Measurements from ENCODE around the gene MTMR12. TPM values are rescaled to one million over a fixed set of nuclear protein-coding genes. Genes with fewer than 3 reads are reported as not detected.

Gene MTMR12
- total and polyA plus RNA-seq, 2 donors from 2014 or later: 9.3 to 52.8 TPM

DNA sequence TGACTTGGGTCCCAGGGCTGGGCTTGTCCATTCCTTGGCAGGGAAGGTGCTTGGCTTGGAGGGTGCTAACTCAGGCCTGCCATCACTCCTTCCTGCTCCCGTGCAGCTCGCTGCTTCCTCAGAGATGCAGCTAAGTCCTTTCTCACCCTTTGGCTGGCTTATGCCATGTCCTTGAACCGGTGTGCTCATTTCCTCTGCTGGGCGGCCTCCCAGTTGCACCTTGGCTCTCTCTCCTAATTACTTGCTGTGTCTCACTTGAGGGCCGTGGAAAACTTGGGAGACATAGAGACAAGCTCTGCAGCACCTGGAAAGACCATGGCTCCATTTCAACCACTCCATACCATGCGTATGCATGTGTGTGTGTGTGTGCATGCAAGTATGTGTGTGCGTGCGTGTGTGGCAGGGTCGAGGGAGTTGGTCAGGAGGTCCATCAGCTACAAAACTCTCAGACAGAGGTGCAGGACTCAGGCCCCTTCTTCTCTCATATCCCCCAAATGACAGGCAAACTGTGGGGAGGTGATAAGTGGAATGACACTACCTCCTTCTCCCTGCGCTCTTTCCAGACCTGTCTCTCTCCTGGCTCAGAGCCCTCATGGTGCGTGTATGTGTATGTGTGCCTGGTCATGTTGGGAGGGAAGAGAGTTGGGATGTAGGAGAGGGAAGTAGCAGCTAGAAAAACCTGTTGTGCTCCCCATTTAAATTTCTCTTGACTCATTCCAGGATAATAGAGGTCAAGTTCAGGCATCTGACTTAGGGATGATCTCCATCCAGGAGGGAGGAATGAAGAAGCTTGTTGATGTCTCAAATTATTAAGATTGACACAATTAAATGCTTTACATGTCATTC is 17.6 kb upstream of the MTMR12 start:
- Histone ChIP-seq H3K36me3 (ENCODE audit: control insufficient read depth in 2 of 3, insufficient read depth in 3 of 3, low read length in 3 of 3) (no peaks in the 10 kb centered on the region), H3K4me3 (ENCODE audit: low read length in 3 of 3) (no peak overlapping the region), H3K4me1 (ENCODE audit: control insufficient read depth in 2 of 3, insufficient read depth in 2 of 3, low read depth in 1 of 3, low read length in 3 of 3) (peaks cover 3 to 13% (median 4%) of the 10 kb centered on the region in 3 donors), H3K27me3 (ENCODE audit: control insufficient read depth, insufficient read depth, low read length) (no peaks in the 10 kb centered on the region), H3K9me3 (ENCODE audit: control insufficient read depth in 2 of 3, insufficient read depth in 1 of 3, low read length in 3 of 3) (no peaks in the 10 kb centered on the region), H3K9ac (ENCODE audit: low read length in 3 of 3) (no peak overlapping the region), H3K27ac (ENCODE audit: low read depth in 2 of 2, low read length in 2 of 2) (no peak overlapping the region)
- intact Hi-C loops (cut with DNase I): no loop called here
- TF ChIP-seq, protein P1, sequence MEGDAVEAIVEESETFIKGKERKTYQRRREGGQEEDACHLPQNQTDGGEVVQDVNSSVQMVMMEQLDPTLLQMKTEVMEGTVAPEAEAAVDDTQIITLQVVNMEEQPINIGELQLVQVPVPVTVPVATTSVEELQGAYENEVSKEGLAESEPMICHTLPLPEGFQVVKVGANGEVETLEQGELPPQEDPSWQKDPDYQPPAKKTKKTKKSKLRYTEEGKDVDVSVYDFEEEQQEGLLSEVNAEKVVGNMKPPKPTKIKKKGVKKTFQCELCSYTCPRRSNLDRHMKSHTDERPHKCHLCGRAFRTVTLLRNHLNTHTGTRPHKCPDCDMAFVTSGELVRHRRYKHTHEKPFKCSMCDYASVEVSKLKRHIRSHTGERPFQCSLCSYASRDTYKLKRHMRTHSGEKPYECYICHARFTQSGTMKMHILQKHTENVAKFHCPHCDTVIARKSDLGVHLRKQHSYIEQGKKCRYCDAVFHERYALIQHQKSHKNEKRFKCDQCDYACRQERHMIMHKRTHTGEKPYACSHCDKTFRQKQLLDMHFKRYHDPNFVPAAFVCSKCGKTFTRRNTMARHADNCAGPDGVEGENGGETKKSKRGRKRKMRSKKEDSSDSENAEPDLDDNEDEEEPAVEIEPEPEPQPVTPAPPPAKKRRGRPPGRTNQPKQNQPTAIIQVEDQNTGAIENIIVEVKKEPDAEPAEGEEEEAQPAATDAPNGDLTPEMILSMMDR (IDR thresholded peaks at IDR 0.05; ENCODE audit: borderline replicate concordance, extremely low read depth, insufficient read depth): no peak
- DNase-seq: no peak
- no peak for FAIRE-seq

DNA sequence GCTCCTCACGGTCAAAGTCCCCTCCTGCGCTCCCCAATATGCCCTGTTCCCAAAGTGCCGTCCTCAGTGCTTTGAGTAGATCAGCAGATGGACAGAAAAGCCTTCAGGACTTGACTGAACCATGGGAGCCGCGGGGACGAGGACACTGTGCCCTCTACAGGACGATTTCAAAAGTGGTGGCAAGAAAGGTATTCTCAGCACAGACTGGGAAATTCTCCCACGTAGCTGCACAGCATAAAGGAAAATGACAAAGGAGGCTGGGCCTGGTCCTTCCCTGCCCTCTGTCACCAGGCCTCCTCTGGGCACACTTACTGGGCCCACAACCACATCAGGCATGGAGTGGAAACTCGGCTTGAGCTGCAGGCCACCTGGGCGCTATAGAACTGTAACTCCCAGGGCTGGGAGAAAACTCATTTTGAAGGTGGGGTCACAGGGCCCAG is 16.7 kb upstream of the MTMR12 start:
- Histone ChIP-seq H3K4me3 (ENCODE audit: low read length in 3 of 3) (no peak overlapping the region), H3K27ac (ENCODE audit: low read depth in 2 of 2, low read length in 2 of 2) (no peak overlapping the region)

DNA sequence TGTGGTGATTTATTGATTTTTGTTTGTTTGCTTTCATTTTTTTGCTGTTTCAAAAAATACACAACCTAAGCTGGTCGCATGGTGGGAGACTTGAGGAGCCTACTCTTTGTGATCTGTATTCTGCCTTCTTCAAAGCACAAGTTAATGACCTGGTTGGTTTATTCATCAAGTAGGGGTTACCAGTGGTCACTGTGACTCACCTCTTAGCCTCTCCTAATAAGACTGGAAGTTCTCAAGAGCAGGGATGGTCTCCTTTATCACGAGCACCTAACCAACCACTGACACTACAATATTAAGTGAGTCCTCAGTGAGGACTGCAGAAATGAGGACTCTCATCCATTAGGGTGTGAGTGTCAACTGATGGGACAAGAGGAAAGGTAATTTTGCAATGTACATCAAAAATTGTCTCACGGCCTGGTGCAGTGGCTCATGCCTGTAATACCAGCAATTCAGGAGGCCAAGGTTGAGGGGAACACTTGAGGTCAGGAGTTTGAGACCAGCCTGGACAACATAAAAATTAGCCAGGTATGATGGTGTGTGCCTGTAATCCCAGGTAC is 13.6 kb upstream of the MTMR12 start:
- DNase-seq (no peak), FAIRE-seq (no peak)
- Histone ChIP-seq H3K4me3 (ENCODE audit: low read length in 3 of 3) (no peak overlapping the region), H3K9me3 (ENCODE audit: control insufficient read depth in 2 of 3, insufficient read depth in 1 of 3, low read length in 3 of 3) (no peaks in the 10 kb centered on the region), H3K36me3 (ENCODE audit: control insufficient read depth in 2 of 3, insufficient read depth in 3 of 3, low read length in 3 of 3) (no peaks in the 10 kb centered on the region), H3K9ac (ENCODE audit: low read length in 3 of 3) (no peak overlapping the region), H3K4me1 (ENCODE audit: control insufficient read depth in 2 of 3, insufficient read depth in 2 of 3, low read depth in 1 of 3, low read length in 3 of 3) (peaks cover 0 to 9% (median 0%) of the 10 kb centered on the region in 3 donors), H3K27ac (ENCODE audit: low read depth in 2 of 2, low read length in 2 of 2) (no peak overlapping the region), H3K27me3 (ENCODE audit: control insufficient read depth, insufficient read depth, low read length) (no peaks in the 10 kb centered on the region)
- TF ChIP-seq, protein P1 (IDR thresholded peaks at IDR 0.05; ENCODE audit: borderline replicate concordance, extremely low read depth, insufficient read depth): no peak
- intact Hi-C loops (cut with DNase I): loop anchor here (10.0 kb wide), 1 partner anchor 91 kb away; no protein-coding TSS in a partner anchor

More for the DNA sequence above, 16.7 kb upstream of the MTMR12 start:
- TF ChIP-seq, protein P1 (IDR thresholded peaks at IDR 0.05; ENCODE audit: borderline replicate concordance, extremely low read depth, insufficient read depth): peak; percentile 69
- intact Hi-C loops (cut with DNase I): loop anchor here (10.0 kb wide), 1 partner anchor 95 kb away; no protein-coding TSS in a partner anchor
- Histone ChIP-seq H3K4me1 (ENCODE audit: control insufficient read depth in 2 of 3, insufficient read depth in 2 of 3, low read depth in 1 of 3, low read length in 3 of 3) (peaks cover 3 to 13% (median 4%) of the 10 kb centered on the region in 3 donors), H3K36me3 (ENCODE audit: control insufficient read depth in 2 of 3, insufficient read depth in 3 of 3, low read length in 3 of 3) (no peaks in the 10 kb centered on the region), H3K27me3 (ENCODE audit: control insufficient read depth, insufficient read depth, low read length) (no peaks in the 10 kb centered on the region), H3K9me3 (ENCODE audit: control insufficient read depth in 2 of 3, insufficient read depth in 1 of 3, low read length in 3 of 3) (no peaks in the 10 kb centered on the region), H3K9ac (ENCODE audit: low read length in 3 of 3) (no peak overlapping the region)
- FAIRE-seq (no peak), DNase-seq (peak in 4 of 5 donors; percentile 37 to 50 (median 48))

Measured in kidney (tissue), 14 donors.